GM18870 (cell line): ENCODE results near the gene ANKRD55.
"Not testable (repeated sequence)": the region's sequence is repeated elsewhere in the genome, so short reads cannot be mapped to it uniquely, and the experiment has no call there.

ENCODE experiments used
- ATAC-seq: cut with Tn5 transposase; IDR thresholded peaks from one replicate; pipeline ENCODE4 v1.9.1; 2021; ENCODE audit warnings: moderate library complexity; ENCODE audit not compliant: unreplicated experiment

The ANKRD55 gene

DNA sequence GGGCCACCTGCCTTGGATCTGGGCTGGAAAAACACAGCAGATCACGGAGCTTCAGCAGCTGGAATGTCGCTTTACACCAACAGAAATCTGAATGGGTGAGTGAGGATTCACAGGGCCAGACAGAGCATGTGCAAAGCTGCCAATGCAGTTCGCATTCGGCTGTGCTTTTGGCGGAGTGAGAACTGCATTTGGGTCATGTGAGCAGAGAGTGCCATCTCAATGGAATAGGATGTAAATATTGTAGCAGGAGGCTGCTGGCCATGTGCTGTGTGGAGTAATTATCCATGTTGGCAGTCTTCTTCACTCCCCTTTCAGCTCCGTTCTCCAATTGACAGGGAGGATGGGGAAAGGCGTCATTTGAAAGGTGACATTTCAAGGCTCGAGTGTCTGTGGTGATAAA is at the start of gene ANKRD55:
TSS of gene ANKRD55 (minus strand) at position 101 of the 400 bp plus-strand sequence. CDS start 417 bp downstream, outside the sequence.
- no peak for ATAC-seq

- no peak for ATAC-seq
Measured at GRCh38 chr5:56282216-56282615, 49.1 kb upstream of the ANKRD55 start.

GRCh38 chr5:56281489-56282165 is 48.5 kb upstream of the ANKRD55 start:
- ATAC-seq, result no peak

GRCh38 chr5:56279979-56280378 is 46.8 kb upstream of the ANKRD55 start:
- ATAC-seq, result no peak

GRCh38 chr5:56279291-56279690 is 46.2 kb upstream of the ANKRD55 start:
- no peak for ATAC-seq

- no peak for ATAC-seq
Measured at GRCh38 chr5:56278335-56278753, 45.2 kb upstream of the ANKRD55 start.

DNA sequence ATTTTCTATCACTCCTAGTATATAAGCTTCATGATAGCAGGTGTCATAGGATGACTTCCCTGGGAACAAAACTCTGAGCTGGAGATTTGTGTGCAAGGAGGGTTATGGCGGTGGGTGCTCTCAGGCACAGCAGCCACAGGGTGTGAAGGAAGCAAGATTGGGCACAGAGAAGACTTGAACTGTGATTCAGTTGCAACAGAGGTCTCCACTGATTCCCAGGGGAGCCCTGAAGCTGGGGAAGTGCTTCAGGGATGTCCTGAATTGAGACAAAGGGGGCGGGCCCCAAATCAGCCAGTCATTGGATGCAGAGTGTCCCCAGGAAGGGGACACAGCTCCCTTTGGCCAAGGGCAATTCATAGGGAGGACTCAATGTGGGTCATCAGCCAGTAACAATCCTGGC is 44.4 kb upstream of the ANKRD55 start:
- no peak for ATAC-seq

DNA sequence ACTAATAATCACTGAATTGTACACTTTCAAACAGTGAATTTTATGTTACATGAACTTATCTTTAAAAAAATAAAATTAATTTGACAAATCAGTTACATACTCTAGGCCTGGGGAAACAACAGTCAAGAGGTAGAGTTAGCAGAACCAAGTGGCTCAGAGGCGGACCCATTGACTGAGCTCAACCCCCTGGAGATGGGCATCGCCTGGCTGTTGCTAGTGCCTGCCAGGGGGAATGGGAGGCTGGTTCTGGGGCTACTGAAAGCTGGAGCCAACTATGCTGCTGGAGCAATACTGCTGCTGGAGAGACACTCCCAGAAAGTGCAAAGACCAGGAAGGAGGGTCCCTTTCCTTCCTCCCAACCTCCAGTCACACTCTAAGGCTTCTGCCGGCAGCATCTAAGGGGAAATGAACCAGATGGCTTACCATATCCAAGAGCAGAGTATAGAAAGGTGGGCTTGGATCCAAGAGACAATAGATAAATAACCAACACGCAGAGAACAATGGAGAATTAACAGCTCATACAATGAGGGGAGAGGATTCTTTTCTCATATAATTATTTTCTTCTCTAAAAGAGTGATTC is 40.3 kb upstream of the ANKRD55 start:
- ATAC-seq, result no peak

DNA sequence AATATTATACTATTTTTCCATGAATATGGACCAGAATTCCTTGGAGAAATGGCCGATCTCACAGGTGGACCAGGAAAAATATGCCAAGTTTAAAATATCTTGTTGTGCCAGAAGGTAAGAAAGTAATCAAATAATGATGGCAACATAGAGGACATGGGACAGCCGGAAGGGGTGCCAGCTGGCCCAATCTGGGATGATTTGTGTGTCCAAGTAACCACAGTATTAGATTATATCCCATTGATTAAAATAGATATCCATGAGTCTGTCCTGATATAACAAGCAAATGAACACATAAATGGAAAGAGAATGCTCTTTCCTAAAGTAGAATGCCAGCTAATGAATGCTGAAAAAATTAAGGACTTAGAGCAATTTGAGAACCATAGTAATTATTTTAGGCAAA is 39.6 kb upstream of the ANKRD55 start:
- no peak for ATAC-seq

DNA sequence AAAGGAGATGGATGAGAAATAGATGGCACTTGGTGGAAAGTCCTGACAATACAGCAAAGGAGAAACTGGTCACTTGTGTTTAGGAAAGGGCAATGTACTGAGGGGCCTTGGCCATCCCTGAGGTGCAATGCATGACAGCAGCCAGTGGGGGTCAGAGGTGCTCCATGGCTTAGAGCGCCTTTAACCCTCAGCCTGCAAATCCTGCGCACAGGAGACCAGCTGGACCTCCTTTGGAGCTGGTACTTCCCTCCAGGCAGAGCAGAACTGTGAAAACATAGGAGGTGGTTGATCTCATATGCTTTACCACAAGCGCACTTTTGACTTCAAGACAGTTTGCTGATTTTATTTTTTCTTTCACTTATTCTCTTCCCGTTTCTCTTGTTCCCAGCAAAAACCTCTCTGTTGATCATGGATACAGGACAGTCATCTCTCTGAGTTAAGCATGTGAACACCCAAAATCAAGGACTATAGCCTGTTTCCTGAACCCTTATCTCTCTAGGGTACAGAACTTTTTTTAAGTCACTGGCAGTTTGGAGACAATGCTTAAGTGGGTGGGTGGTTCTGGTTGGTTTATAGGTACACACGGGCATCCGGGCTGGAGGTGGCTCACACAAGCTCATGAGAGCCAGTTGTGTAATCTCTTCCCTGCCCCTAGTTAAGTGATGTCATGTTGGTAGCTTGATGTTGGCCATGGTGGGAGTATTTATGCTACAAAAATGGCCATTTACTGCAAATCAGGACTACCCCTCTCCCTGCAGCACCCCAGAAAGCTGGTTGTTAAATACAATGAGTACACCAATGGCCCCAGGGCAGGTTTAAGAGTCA is 37.6 kb upstream of the ANKRD55 start:
- peak; percentile 82 for ATAC-seq

- no peak for ATAC-seq
Measured at GRCh38 chr5:56270058-56270457, 36.9 kb upstream of the ANKRD55 start.

DNA sequence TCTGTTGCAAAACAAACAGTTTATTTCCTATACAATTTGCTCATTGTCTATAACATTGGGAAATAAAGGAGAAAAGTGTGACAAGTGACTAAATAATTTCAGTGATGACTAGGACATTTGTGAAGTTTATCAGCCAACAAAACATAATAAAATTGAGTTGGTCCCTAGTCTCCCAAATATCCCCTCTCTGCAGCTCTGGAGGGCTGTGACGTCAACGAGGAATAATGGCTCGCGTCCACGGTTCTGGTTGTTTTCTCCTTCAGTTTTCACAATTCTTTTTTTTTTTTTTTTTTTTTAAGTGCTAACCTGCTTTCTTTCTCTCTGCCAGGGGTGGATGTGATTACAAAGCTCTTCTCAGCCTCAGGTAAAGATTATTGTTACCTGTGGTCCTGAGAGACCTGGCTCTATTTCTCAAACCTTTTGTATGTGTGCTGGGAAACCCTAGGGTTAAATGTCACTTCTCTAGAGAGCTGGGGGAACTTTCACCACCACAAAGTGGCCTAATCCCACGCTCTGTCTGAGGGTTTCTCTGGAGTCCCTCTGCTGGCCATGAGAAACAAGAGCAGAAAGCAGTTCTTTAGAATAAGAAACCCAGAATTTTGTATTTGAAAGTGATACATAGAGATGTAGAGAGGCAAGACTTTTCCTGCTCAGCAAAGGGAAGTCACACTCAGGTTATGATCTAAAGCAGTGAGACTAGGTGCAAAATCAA is 36.2 kb upstream of the ANKRD55 start:
- no peak for ATAC-seq

GRCh38 chr5:56268707-56269106 is 35.6 kb upstream of the ANKRD55 start:
- ATAC-seq, result not testable (repeated sequence)

- ATAC-seq, result no peak
Measured at GRCh38 chr5:56267856-56268255, 34.7 kb upstream of the ANKRD55 start.

DNA sequence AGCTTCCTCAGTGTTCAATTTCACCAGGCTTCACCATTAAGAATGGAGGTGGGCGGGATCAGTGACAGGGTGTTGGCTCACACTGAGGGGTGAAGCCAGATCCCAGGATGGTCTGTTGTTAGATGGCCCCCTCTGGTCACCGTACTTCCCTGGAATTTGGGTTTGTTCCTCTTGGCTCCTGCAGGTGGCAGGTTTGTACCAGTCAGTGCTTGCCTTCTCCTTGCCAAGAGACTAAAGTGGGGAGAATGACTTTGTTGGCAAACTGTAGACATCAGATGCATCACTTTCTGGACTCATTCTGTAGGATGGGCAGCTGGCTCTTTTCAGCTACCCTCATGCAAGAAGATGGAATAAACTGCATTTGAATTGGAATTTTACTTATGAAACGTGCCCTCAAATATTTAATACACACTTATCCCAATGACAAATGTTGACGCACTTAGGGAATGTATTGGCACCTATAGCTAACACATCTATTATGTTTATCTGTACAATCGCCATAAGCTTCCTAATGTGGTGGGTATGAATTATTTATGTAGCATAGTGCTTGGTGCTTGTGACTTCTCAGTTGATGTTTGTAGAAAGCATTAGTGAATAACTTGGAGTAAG is 31.4 kb upstream of the ANKRD55 start:
- no peak for ATAC-seq

- no peak for ATAC-seq
Measured at GRCh38 chr5:56262279-56262678, 29.1 kb upstream of the ANKRD55 start.

DNA sequence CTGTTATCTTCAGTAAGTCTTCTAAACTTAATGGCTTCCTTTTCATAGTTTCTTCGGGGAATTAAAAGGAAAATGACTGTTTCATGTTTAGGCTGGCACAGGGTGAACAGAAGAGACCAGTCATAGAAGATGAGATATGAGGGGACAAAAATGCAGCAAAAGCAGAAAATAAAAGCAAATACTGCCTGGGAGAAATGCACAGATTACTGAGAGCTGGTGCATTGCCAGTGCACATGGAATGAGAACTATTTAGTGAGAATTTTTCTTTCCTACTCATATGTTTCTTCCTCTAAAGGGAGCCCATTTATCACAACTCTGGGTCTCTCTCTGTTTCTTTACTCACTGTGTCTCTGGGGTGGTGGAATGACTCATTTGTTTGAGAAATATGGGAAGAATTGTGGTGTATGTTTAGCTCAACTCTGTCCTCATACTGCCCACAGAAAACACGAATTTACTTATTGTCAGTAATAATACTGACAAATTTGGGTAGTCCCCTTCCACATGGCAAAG is 25.9 kb upstream of the ANKRD55 start:
- ATAC-seq, result peak; percentile 75

- ATAC-seq, result not testable (repeated sequence)
Measured at GRCh38 chr5:56257763-56258529, 24.8 kb upstream of the ANKRD55 start.

GRCh38 chr5:56257010-56257409 is 23.9 kb upstream of the ANKRD55 start:
- no peak for ATAC-seq

GRCh38 chr5:56255502-56255901 is 22.4 kb upstream of the ANKRD55 start:
- ATAC-seq, result no peak
